ENCODE results near the gene TMEM127.

TMEM127 gene

DNA sequence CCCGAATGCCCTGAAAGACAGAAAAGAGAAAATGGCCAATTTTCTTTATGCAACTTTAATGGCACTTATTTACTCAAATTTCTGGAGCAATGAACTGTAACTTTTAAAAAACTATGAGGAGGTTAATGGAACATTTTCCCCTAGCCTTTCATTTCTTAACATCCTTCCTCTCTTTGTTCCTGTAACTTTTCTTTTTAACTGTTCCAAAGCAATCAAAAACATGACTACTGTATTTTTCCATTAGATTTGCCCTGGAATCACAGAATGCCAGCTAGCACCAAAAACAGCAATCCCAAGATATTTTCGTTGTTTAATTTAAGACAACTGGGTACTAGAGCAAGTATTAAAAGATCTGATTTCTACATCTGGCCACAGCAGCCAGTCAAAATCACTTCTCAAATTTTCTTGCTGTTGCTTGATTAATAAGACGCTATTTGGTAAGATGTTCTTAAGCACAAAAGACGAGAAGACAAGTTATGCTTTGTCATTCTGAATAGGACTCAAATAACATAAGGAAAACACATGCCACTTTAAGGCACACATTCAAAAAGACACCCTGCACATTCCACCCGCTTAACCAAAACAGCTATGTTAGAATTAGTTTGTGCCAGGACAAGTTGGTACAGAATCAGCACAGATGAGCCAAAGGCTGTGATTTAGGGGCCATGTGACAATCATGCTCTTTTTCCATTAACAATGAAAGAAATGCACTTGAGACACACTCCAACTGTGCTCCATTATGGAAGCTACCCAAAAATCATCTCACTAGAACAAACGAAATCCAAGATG, 60.8 kb downstream of the TMEM127 start:
- no peak for FAIRE-seq

DNA sequence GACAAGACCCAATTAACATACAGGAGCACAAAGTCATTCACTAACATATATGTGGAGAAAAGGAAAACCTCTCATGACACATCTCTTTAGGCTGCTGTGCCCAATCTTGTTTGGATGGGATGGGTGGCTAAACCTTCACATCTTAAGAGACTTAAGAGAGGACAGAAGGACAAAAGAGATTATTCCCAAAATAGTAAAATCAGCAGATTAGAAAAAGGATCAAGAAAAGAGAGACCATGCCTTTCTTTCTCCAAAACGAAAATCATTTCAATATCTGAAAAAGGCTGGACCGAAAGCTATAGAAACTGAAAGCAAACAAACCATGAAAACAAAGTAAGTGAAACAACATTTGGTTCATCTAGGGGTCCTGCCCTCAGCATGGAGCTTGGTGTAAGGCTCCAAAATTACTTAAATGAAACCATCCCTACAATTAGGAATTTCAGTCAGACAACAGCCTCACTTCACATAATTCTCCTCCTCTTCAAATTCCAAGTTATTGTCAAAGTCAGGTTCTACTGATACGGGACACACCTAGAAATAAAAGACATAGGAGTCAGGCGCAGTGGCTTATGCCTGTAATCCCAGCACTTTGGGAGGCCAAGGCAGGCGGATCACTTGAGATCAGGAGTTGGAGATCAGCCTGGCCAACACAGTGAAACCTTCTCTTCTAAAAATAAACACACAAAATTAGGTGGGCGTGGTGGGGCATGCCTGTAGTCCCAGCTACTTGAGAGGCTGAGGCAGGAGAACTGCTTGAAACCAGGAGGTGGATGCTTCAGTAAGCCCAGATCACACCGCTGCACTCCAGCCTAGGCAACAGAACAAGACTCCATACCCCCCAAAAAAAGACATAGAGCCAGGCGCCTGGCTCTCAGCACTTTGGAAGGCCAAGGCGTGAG, 62.4 kb downstream of the TMEM127 start:
- no peak for FAIRE-seq

- no peak for FAIRE-seq
Measured at GRCh38 chr2:96202152-96202854, 63.5 kb downstream of the TMEM127 start.

GRCh38 chr2:96201338-96201737, 64.5 kb downstream of the TMEM127 start:
- no peak for FAIRE-seq

DNA sequence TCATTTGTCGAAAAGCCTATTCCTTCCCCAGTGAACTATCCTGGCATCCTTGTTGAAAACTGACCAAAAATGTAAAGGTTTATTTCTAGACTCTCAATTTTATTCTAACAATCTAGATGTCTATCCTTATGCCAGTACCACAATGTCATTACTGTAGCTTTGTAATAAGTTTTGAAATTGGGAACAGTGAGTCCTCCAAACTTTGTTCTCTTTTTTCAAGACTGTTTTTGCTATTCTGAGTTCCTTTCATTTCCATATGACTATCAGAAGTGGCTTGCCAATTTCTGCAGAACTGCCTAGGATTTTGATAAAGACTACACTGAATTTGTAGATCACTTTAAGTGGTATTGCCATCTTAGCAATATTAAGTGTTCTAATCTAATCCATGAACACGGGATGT, 66.9 kb downstream of the TMEM127 start:
- FAIRE-seq, result no peak
